Measurements from ENCODE around the gene COX6B2.
A peak's percentile ranks its signal among the peaks of the same experiment; 100 is the strongest.

Gene COX6B2

GRCh38 chr19:55358493-55358892 lies 4.0 kb upstream of the COX6B2 start:
- no peak for TF ChIP-seq CTCF (IDR thresholded peaks at IDR 0.05; ENCODE audit: low read length, missing control alignments)
- no peak overlapping the region for H3K4me3 ChIP-seq (replicated peaks; ENCODE audit: low read depth, low read length)
- DNase-seq (ENCODE audit: low read depth) = no peak

- TF ChIP-seq CTCF (IDR thresholded peaks at IDR 0.05; ENCODE audit: low read length, missing control alignments) = no peak
- DNase-seq (ENCODE audit: low read depth) = no peak
- H3K4me3 ChIP-seq (replicated peaks; ENCODE audit: low read depth, low read length) = no peak overlapping the region
Measured at GRCh38 chr19:55355213-55355821, 798 bp upstream of the COX6B2 start.

GRCh38 chr19:55353803-55354697 lies 469 bp downstream of the COX6B2 start:
- TF ChIP-seq CTCF (IDR thresholded peaks at IDR 0.05; ENCODE audit: low read length, missing control alignments) = no peak
- peak overlapping the region; percentile 51 for H3K4me3 ChIP-seq (replicated peaks; ENCODE audit: low read depth, low read length)
- peak; percentile 41 for DNase-seq (ENCODE audit: low read depth)

- DNase-seq (ENCODE audit: low read depth) = no peak
- H3K4me3 ChIP-seq (replicated peaks; ENCODE audit: low read depth, low read length) = peak overlapping the region; percentile 51
- no peak for TF ChIP-seq CTCF (IDR thresholded peaks at IDR 0.05; ENCODE audit: low read length, missing control alignments)
Measured at GRCh38 chr19:55353356-55353802, 1.1 kb downstream of the COX6B2 start.

- no peak for TF ChIP-seq CTCF (IDR thresholded peaks at IDR 0.05; ENCODE audit: low read length, missing control alignments)
- DNase-seq (ENCODE audit: low read depth) = no peak
- H3K4me3 ChIP-seq (replicated peaks; ENCODE audit: low read depth, low read length) = no peak overlapping the region
Measured at GRCh38 chr19:55352549-55353145, 1.9 kb downstream of the COX6B2 start.

GRCh38 chr19:55352040-55352439 lies 2.5 kb downstream of the COX6B2 start:
- TF ChIP-seq CTCF (IDR thresholded peaks at IDR 0.05; ENCODE audit: low read length, missing control alignments) = no peak
- DNase-seq (ENCODE audit: low read depth) = no peak
- H3K4me3 ChIP-seq (replicated peaks; ENCODE audit: low read depth, low read length) = no peak overlapping the region

Measured in fibroblast of pulmonary artery (primary cell).